Mammary epithelial cell (primary cell): ENCODE measurements around the gene CCT4.

Experiments
- EZH2 ChIP-seq: IDR thresholded peaks from 2 replicates; pipeline ENCODE4 v1.6.1; 2012; ENCODE audit warnings: low read length, inconsistent platforms, borderline replicate concordance
- TF ChIP-seq, protein P1 (sequence below), 2 donors: IDR thresholded peaks in 1 of 2; conservative IDR thresholded peaks in 1 of 2; 2 replicates each; pipeline ENCODE4 v1.5.1; 2011 to 2012; ENCODE audit warnings: inconsistent platforms in 2 of 2, low read length in 2 of 2, mild to moderate bottlenecking in 2 of 2, control low read depth in 1 of 2, low read depth in 1 of 2; ENCODE audit not compliant: insufficient read depth in 1 of 2; ENCODE audit errors: extremely low read depth in 1 of 2

DNA sequence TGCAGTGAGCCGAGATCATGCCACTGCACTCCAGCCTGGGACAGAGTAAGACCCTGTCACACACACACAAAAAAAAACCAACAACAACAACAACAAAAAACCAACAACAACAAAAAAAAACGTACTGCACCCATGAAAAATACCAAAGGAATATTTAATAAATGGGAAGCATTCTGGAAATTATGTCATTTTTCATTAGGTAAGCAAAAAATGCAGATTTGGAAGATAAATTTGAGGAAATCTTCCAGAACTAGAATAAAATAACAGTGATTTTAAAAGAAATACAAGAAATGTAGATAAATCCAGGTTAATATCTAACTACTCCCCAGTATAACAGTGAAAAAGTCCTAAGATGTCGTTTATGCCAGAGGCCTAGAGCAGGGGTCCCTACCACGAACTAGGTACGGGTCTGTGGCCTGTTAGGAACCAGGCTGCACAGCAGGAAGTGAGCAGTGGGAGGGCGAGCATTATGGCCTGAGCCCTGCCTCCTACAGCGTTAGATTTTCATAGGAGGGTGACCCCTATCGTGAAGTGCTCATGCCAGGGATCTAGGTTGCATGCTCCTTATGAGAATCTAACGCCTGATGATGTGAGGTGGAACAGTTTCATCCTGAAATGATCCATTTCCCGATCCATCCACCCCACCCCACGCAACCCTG lies 56.1 kb downstream of the CCT4 start:
- TF ChIP-seq, protein P1, sequence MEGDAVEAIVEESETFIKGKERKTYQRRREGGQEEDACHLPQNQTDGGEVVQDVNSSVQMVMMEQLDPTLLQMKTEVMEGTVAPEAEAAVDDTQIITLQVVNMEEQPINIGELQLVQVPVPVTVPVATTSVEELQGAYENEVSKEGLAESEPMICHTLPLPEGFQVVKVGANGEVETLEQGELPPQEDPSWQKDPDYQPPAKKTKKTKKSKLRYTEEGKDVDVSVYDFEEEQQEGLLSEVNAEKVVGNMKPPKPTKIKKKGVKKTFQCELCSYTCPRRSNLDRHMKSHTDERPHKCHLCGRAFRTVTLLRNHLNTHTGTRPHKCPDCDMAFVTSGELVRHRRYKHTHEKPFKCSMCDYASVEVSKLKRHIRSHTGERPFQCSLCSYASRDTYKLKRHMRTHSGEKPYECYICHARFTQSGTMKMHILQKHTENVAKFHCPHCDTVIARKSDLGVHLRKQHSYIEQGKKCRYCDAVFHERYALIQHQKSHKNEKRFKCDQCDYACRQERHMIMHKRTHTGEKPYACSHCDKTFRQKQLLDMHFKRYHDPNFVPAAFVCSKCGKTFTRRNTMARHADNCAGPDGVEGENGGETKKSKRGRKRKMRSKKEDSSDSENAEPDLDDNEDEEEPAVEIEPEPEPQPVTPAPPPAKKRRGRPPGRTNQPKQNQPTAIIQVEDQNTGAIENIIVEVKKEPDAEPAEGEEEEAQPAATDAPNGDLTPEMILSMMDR (conservative IDR thresholded peaks at IDR 0.05 in 1 of 2, IDR thresholded peaks at IDR 0.05 in 1 of 2; ENCODE audit: extremely low read depth in 1 of 2, insufficient read depth in 1 of 2, low read depth in 1 of 2, low read length in 2 of 2), result no peak
- no peak for TF ChIP-seq EZH2
